AG09319 (cell line): ENCODE data around the gene AGMAT.
"Not testable (repeated sequence)": the region's sequence is repeated elsewhere in the genome, so short reads cannot be mapped to it uniquely, and the experiment has no call there.

Source experiments
- DNase-seq: peaks from one replicate; pipeline ENCODE4 v3.0.0-alpha.2; 2010; ENCODE audit warnings: low read depth; ENCODE audit errors: extremely low read depth
- CTCF ChIP-seq: IDR thresholded peaks from 2 replicates; pipeline ENCODE4 v1.5.1; 2011; ENCODE audit warnings: low read depth, mild to moderate bottlenecking, inconsistent platforms, low read length, moderate library complexity

Gene AGMAT

DNA sequence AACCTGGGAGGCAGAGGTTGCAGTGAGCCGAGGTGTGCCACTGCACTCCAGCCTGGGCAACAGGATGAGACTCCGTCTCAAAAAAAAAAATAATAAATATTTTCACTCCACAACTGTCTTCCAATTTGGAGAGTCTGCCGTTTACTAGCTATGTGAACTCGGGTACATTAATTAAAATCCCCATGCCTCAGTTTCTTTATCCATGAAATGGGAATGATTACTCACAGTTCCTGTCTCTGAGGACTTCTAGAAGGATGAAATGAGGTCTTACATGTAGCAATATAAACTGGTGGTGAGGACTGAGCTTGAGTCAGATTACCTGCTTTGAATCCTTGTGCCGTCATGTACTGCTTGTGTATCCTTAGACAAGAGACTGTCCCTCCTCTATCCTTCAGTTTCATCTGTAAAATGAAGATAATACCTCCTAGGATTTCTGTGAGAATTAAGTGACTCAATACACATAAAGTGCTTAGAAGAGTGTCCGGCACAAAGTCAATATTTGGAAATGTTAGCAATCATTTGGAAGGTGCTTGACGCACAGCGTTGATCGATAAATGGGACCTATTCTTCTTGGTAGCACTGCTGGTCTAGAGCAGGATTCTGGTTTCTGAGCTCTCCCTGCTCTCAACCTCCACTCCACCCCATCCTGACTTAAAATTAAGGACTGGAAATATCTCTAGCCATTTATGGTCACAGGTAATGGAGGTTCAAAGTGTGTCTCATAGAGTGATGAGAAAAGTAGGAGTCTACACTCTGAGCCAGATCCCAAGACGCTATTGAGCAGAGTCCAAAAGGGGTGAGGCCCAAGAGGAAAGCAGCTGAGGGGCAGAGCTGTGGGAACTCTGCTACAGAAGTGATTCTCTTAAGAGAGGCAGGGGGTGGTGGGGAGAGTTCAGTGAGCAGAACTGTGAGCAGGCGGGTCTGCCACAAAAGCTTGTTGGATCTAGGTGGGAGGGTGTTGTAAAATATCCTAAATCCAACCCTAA is 20.8 kb upstream of the AGMAT start:
- no peak for TF ChIP-seq CTCF
- DNase-seq, result no peak

DNA sequence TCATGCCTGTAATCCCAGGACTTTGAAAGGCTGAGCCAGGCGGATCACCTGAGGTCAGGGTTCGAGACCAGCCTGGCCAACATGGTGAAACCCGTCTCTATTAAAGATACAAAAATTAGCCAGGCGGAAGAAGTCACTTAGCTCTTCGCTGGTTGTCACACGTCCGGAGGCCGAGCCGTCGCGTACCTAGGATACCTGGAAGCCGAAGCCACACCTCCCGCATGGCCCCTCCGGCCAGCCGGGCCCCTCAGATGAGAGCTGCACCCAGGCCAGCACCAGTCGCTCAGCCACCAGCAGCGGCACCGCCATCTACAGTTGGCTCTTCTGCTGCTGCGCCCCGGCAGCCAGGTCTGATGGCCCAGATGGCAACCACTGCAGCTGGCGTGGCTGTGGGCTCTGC is 19.5 kb upstream of the AGMAT start:
- DNase-seq, result not testable (repeated sequence)

- not testable (repeated sequence) for DNase-seq
These were observed 19.1 kb upstream of the AGMAT start for GRCh38 chr1:15603966-15604282.

GRCh38 chr1:15603050-15603965 is 18.5 kb upstream of the AGMAT start:
- peak; percentile 83 for DNase-seq
- no peak for TF ChIP-seq CTCF

DNA sequence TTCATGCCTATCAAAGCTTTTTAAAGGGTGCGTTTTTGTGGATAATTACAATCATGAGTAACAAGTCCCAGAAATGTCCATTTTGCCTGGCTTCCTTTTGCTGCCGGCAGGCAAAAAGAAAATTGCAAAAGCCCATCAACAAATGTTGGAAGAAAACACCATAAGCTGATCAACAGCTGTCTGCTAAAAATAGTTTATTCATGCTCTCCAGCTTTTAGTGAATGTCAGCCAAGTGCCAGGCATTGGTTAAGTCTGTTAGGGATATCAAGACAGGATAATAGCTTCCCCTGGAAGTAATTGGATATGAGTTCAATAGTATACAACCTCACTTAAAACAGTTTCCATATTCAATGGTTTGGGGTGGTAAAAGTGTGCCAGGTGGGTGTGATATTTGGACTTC is 13.6 kb upstream of the AGMAT start:
- DNase-seq, result no peak
- TF ChIP-seq CTCF, result no peak

- DNase-seq, result no peak
- no peak for TF ChIP-seq CTCF
These were observed 11.2 kb upstream of the AGMAT start for GRCh38 chr1:15595809-15596617.

DNA sequence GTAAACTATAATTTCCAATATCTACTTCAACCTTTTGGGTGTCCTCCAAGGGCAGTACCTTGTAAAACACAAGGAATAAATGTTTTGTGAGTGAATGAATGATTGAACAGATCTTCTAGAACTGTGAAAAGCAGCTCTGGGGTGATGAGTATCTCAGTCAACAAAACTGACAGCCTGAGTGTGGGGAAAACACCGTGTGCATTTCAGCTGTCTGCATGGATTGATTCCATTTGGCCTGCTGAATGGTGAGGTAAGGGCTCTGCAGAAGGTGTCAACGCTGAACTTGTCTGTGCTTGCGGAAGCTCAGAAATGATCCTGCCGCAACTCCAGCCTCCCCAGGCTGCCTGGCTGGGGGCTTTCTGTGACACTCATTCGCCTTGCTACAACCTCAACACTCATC is 7.4 kb upstream of the AGMAT start:
- no peak for DNase-seq
- no peak for TF ChIP-seq CTCF
